Thymus (tissue), 11 donors: ENCODE data around the gene TAC3. TPM values are rescaled to one million over a fixed set of nuclear protein-coding genes. Genes with fewer than 3 reads are reported as not detected.

Source experiments
- DNase-seq, 9 donors: peaks; one replicate each; pipeline ENCODE4 v3.0.0-alpha.2; 2013; ENCODE audit warnings: low spot score in 9 of 9, low read depth in 6 of 9, missing footprints in 1 of 9
- H3K27ac ChIP-seq, 2 donors: one replicate each; pipeline ENCODE4 v1.5.1; 2013; ENCODE audit warnings: control low read depth in 1 of 2, low read depth in 1 of 2, low read length in 1 of 2, mild to moderate bottlenecking in 1 of 2, moderate library complexity in 1 of 2
- H3K27me3 ChIP-seq, 2 donors: one replicate each; pipeline ENCODE4 v1.5.1; 2013; ENCODE audit warnings: low read length in 1 of 2; ENCODE audit not compliant: control insufficient read depth in 2 of 2, insufficient read depth in 1 of 2
- H3K36me3 ChIP-seq, 2 donors: one replicate each; pipeline ENCODE4 v1.5.1; 2013; ENCODE audit warnings: low read length in 1 of 2, mild to moderate bottlenecking in 1 of 2, moderate library complexity in 1 of 2; ENCODE audit not compliant: control insufficient read depth in 2 of 2, insufficient read depth in 2 of 2
- H3K4me1 ChIP-seq, 2 donors: one replicate each; pipeline ENCODE4 v1.5.1; 2013; ENCODE audit warnings: low read length in 2 of 2; ENCODE audit not compliant: control insufficient read depth in 2 of 2, insufficient read depth in 2 of 2
- H3K4me3 ChIP-seq, 2 donors: one replicate each; pipeline ENCODE4 v1.5.1; 2013; ENCODE audit warnings: low read length in 2 of 2, control low read depth in 1 of 2, mild to moderate bottlenecking in 1 of 2
- H3K9me3 ChIP-seq, 2 donors: one replicate each; pipeline ENCODE4 v1.5.1; 2013; ENCODE audit warnings: low read length in 1 of 2, mild to moderate bottlenecking in 1 of 2; ENCODE audit not compliant: control insufficient read depth in 2 of 2, insufficient read depth in 1 of 2
- whole genome bisulfite sequencing: extraction: QIAGEN DNeasy Blood & Tissue Kit; methylation state at CpG from one replicate; pipeline ENCODE4 v1.1.7; 2013; 5-methylcytosine and 5-hydroxymethylcytosine counted together
- polyA plus RNA-seq: library from polyadenylated mRNA; stranded (reverse); fragments of 200-250 nt; gene quantifications from one replicate; pipeline ENCODE4 v1.2.3, GENCODE V29; 2013
- total RNA-seq: library from RNA; stranded (reverse); fragments of 120-200 nt; gene quantifications from one replicate; pipeline ENCODE4 v1.2.4, GENCODE V29; 2013
- donor health status: healthy.

Gene TAC3
- total and polyA plus RNA-seq, 2 donors: 0.76 to 4.3 TPM

DNA sequence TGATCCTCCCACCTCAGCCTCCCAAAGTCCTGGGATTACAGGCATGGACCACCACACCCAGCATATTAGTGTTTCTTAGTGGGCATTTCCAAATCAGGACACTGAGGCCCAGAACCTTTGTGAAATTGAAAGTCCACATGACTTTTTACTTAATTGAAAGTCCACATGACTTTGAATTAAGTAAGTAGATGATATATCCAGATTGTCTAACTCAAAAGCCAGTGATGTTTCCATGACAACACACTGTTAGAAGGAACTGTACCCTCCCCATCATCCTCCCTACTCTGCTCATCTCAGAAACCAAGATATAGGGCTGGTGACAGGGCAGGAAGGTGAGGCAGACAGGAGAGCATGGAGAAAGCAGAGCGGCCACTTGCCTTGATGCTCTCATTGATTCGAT is 26.4 kb upstream of the TAC3 start:
- H3K9me3 ChIP-seq: peaks cover 0 to 3% of the 10 kb centered on the region in 2 donors
- WGBS: 100% methylated on average over 2 of the region's 2 CpGs
- no peaks in the 10 kb centered on the region for H3K36me3 ChIP-seq
- H3K27me3 ChIP-seq: no peaks in the 10 kb centered on the region
- no peak for DNase-seq
- H3K27ac ChIP-seq: no peak overlapping the region
- peaks cover 36 to 39% of the 10 kb centered on the region in 2 donors for H3K4me1 ChIP-seq
- H3K4me3 ChIP-seq: no peak overlapping the region

DNA sequence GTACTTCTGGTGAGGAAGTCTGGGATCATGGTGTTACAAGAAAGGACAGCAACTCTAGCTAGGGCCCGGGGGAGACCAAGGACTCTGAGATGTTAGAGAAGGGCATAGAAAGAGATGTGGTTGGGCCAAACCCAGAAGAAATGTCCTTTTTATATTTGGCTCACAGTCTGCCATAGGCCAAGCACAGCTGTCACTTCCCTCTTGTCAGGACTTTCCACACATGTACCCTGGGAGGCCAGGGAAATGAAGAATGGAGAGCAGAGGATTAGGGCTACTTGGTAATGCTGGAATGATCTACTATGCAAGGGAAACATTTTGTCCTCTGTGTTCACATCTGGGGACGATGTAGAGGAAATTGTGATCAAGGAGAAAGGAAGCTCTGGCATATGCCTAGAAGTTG is 24.4 kb upstream of the TAC3 start:
- WGBS: 49% methylated on average over 2 of the region's 2 CpGs
- peaks cover 16 to 20% of the 10 kb centered on the region in 2 donors for H3K4me1 ChIP-seq
- no peaks in the 10 kb centered on the region for H3K36me3 ChIP-seq

GRCh38 chr12:57040211-57040610 is 23.9 kb upstream of the TAC3 start:
- no peak overlapping the region for H3K27ac ChIP-seq
- H3K27me3 ChIP-seq: no peaks in the 10 kb centered on the region
- WGBS: 97% methylated on average over 4 of the region's 4 CpGs
- H3K4me1 ChIP-seq: peaks cover 15 to 17% of the 10 kb centered on the region in 2 donors
- no peak for DNase-seq
- peaks cover 0 to 3% of the 10 kb centered on the region in 2 donors for H3K9me3 ChIP-seq
- no peaks in the 10 kb centered on the region for H3K36me3 ChIP-seq
- no peak overlapping the region for H3K4me3 ChIP-seq

More for the DNA sequence above, 24.4 kb upstream of the TAC3 start:
- Histone ChIP-seq H3K27ac (no peak overlapping the region), H3K27me3 (no peaks in the 10 kb centered on the region), H3K4me3 (no peak overlapping the region), H3K9me3 (peaks cover 0 to 3% of the 10 kb centered on the region in 2 donors)
- no peak for DNase-seq

DNA sequence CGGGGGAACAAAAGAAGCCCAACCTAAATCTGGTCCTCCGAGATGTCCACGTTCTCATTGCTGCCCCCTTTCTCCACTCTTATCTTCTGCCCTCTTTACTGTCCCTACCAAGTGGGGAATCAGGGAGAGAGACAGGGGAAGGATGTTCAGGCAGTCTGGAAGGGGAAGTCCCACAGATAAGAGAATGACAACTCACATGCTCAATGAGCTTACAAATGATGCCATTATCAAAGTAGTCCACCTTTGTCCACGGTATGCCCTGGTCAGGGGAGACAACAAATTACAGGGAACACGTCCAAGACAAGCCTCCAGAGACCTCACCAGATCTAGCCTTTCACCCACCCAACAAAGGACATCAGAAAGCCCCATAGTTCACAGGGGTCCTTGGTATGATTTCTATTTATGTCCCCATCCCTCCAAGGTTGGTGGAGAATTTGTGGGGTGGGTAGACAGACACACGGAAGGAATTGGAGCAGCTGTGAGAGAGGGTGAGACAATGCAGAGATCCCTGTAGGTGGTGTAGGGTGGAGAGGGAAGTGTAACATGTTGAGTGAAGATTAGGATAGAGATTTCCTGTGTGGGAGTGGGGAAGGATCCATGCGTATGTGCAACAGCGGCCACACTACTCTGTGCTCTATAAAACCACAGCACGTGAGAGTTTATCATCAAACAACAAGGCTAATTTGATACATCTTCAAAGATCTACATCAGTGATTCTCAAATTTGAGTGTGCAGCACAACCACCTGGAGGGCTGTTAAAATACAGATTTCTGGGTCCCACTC is 22.9 kb upstream of the TAC3 start:
- H3K27ac ChIP-seq: no peak overlapping the region
- no peak overlapping the region for H3K4me3 ChIP-seq
- 60% methylated on average over 9 of the region's 9 CpGs for WGBS
- no peaks in the 10 kb centered on the region for H3K36me3 ChIP-seq
- H3K27me3 ChIP-seq: no peaks in the 10 kb centered on the region
- H3K4me1 ChIP-seq: peaks cover 15 to 17% of the 10 kb centered on the region in 2 donors
- H3K9me3 ChIP-seq: peaks cover 0 to 3% of the 10 kb centered on the region in 2 donors
- no peak for DNase-seq

- WGBS: 97% methylated on average over 3 of the region's 3 CpGs
- no peaks in the 10 kb centered on the region for H3K27me3 ChIP-seq
- H3K36me3 ChIP-seq: no peaks in the 10 kb centered on the region
- H3K27ac ChIP-seq: no peak overlapping the region
- H3K4me3 ChIP-seq: no peak overlapping the region
- peaks cover 15 to 17% of the 10 kb centered on the region in 2 donors for H3K4me1 ChIP-seq
- H3K9me3 ChIP-seq: peaks cover 0 to 3% of the 10 kb centered on the region in 2 donors
- DNase-seq: no peak
Observed at GRCh38 chr12:57037264-57037663, 20.9 kb upstream of the TAC3 start.

DNA sequence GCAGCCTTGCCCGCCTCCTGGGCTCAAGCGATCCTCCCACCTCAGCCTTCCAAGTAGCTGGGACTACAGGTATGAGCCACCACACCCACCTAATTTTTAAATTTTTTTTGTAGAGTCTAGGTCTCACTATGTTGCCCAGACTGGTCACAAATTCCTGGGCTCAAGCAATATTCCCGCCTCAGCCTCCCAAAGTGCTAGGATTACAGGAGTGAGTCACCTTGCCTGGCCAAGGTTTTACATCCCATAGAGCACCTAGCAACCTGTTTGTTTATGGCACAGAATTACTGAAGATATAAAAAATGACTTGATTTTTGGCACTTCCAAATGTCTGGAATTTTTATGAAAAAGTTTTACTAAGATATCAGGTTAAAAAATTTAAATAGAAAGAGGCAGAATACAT is 17.1 kb upstream of the TAC3 start:
- Histone ChIP-seq H3K36me3 (no peaks in the 10 kb centered on the region), H3K27me3 (no peaks in the 10 kb centered on the region), H3K4me1 (peaks cover 23 to 36% of the 10 kb centered on the region in 2 donors), H3K4me3 (no peak overlapping the region), H3K9me3 (no peaks in the 10 kb centered on the region), H3K27ac (no peak overlapping the region)
- WGBS: 95% methylated on average over 3 of the region's 3 CpGs
- DNase-seq: no peak

DNA sequence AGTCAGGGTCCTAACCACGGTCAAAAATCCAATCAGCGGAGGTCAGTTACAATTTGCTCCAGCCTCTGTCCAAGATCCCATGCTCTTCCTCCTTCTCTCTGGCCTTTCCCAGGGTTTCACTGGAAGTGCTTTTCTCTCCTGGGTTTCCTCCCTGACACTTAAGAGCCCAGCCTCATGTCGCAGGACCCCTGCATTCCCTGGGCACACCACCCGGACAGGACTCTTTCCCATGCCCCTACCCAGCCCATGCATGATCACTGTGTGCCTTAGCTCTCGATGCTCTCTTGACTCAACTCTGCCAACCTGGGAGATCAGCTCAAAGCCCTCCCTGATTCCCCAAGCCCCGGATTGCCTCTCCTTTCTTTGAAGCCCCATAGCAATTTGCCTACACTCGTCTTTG is 15.5 kb upstream of the TAC3 start:
- no peaks in the 10 kb centered on the region for H3K27me3 ChIP-seq
- no peak overlapping the region for H3K4me3 ChIP-seq
- peaks cover 37 to 53% of the 10 kb centered on the region in 2 donors for H3K4me1 ChIP-seq
- no peaks in the 10 kb centered on the region for H3K36me3 ChIP-seq
- no peak for DNase-seq
- no peaks in the 10 kb centered on the region for H3K9me3 ChIP-seq
- WGBS: 98% methylated on average over 7 of the region's 7 CpGs
- peak overlapping the region in 1 of 2 donors; percentile 81 for H3K27ac ChIP-seq

GRCh38 chr12:57031138-57031725 is 14.9 kb upstream of the TAC3 start:
- no peaks in the 10 kb centered on the region for H3K36me3 ChIP-seq
- whole genome bisulfite sequencing: 0% methylated on average over 2 of the region's 2 CpGs
- peaks cover 37 to 58% of the 10 kb centered on the region in 2 donors for H3K4me1 ChIP-seq
- no peaks in the 10 kb centered on the region for H3K27me3 ChIP-seq
- no peaks in the 10 kb centered on the region for H3K9me3 ChIP-seq
- peak overlapping the region; percentile 78 to 81 for H3K27ac ChIP-seq
- H3K4me3 ChIP-seq: no peak overlapping the region
- DNase-seq: peak in 7 of 9 donors; percentile 46 to 82 (median 55)

DNA sequence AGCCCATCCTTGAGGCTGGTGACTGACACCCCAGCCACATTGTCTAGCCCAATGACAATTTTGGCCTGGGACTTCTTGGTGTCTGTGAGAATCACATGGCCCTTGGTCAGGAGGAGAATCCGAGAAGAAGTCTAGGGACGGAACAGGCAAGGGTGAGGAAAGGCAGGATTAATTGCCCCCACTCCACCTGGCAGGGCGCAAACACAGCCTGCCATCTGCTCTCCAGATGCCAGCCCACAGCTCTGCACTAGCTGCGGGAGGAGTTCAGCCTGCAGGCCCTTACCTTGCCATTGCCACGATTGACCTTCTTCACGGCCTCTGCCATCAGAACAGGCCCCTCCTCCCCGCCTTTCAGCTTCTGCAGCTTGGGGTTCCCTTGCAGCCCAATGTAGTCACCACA is 13.1 kb upstream of the TAC3 start:
- H3K27me3 ChIP-seq: no peaks in the 10 kb centered on the region
- peak in 1 of 9 donors; percentile 15 for DNase-seq
- WGBS: 75% methylated on average over 7 of the region's 7 CpGs
- no peak overlapping the region for H3K4me3 ChIP-seq
- peaks cover 37 to 61% of the 10 kb centered on the region in 2 donors for H3K4me1 ChIP-seq
- no peaks in the 10 kb centered on the region for H3K9me3 ChIP-seq
- H3K36me3 ChIP-seq: no peaks in the 10 kb centered on the region
- H3K27ac ChIP-seq: peak overlapping the region in 1 of 2 donors; percentile 82
